IPS-15b (cell line): Measurements from ENCODE around the gene BACH2.

Experiments used
- H3K27me3 ChIP-seq: one replicate; pipeline ENCODE4 v1.6.1; 2013; ENCODE audit warnings: low read length; ENCODE audit not compliant: control insufficient read depth, insufficient read depth
- H3K36me3 ChIP-seq: one replicate; pipeline ENCODE4 v1.6.1; 2013; ENCODE audit warnings: low read length; ENCODE audit not compliant: control insufficient read depth, insufficient read depth
- H3K4me1 ChIP-seq: one replicate; pipeline ENCODE4 v1.6.1; 2013; ENCODE audit warnings: mild to moderate bottlenecking, low read length; ENCODE audit not compliant: control insufficient read depth, insufficient read depth
- H3K4me3 ChIP-seq: one replicate; pipeline ENCODE4 v1.5.1; 2013; ENCODE audit warnings: low read depth, low read length
- H3K9ac ChIP-seq: one replicate; pipeline ENCODE4 v1.6.1; 2013; ENCODE audit warnings: low read depth, mild to moderate bottlenecking, low read length
- H3K9me3 ChIP-seq: one replicate; pipeline ENCODE4 v1.6.1; 2013; ENCODE audit warnings: mild to moderate bottlenecking, low read length; ENCODE audit not compliant: control insufficient read depth, insufficient read depth

The BACH2 gene

DNA sequence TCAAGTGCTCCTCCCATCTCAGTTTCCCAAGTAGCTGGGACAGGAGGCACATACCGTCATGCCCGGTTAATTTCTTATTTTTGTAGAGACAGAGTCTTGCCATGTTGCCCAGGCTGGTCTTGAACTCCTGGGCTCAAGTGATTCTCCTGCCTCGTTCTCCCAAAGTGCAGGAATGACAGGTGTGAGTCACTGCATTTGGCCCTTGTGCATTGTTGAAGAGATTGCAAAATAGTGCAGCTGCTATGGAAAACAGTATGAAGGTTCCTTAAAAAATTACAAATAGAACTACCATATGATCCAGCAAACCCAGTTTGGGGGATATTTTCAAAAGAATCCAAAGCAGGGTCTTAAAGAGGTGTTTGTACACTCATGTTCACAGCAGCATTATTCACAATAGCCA is 333.3 kb downstream of the BACH2 start:
- Histone ChIP-seq H3K4me3 (no peak overlapping the region), H3K9me3 (no peaks in the 10 kb centered on the region), H3K9ac (no peak overlapping the region), H3K4me1 (no peaks in the 10 kb centered on the region), H3K36me3 (no peaks in the 10 kb centered on the region), H3K27me3 (no peaks in the 10 kb centered on the region)

DNA sequence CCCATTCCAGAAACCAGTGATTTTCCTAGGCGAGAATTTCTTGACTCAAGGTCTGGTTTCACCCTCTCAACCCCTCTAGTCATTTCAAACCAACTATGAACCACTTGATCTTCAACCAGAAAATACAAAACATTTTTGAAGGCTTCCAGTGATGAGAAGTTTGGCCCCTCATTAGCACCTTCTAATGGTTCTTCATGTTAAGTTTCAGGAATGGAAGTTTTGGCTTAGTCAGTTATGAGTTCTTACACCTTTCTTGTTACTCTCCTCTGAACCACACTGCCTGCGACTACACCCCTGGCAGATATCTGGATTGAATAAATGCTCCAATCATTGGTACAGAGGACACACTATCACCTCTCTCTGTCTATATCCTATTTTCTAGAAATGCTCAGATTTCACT is 335.2 kb downstream of the BACH2 start:
- Histone ChIP-seq H3K4me3 (no peak overlapping the region), H3K4me1 (no peaks in the 10 kb centered on the region), H3K27me3 (no peaks in the 10 kb centered on the region), H3K9ac (no peak overlapping the region), H3K9me3 (no peaks in the 10 kb centered on the region), H3K36me3 (no peaks in the 10 kb centered on the region)

DNA sequence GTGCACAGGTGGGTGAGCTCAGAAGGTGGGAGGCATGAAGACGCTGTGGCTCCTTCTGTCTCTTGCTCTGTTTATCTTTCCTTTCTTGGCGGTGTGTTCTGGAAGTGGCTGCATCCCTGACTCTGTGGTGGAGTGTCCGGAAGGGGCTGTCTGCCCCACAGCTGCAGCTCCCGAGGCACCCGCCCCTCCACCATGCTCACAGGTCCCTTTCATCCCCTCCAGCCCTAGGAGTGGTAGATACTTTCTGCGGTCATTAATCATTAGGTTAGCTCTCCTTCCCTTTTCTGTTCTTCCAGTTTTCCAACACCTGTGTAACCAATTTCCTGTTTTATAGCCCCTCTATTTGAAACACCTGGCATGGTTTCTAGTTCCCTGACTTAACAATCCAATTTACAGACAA is 336.8 kb downstream of the BACH2 start:
- no peaks in the 10 kb centered on the region for H3K36me3 ChIP-seq
- H3K4me3 ChIP-seq: no peak overlapping the region
- H3K9ac ChIP-seq: no peak overlapping the region
- H3K4me1 ChIP-seq: no peaks in the 10 kb centered on the region
- H3K27me3 ChIP-seq: no peaks in the 10 kb centered on the region
- H3K9me3 ChIP-seq: no peaks in the 10 kb centered on the region

DNA sequence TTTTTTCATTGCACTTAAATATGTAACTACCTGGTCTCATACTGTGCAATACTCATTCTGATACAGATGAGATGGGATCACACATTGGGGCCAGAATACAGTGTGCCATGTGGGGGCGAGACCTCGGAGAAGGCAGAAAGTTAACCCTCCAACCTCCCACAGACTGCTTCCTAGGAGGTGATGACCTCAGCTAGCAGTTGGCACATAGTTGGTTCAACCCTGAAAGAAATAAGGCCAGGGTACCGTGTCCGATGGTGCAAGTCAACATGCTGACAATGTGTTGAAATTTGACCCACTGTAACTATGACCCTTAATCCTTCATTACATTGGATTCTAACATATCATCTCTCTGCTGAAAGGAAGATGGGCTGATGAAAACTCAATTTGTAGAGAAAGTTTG is 340.5 kb downstream of the BACH2 start:
- no peaks in the 10 kb centered on the region for H3K27me3 ChIP-seq
- H3K9me3 ChIP-seq: no peaks in the 10 kb centered on the region
- H3K9ac ChIP-seq: no peak overlapping the region
- peaks cover 2% of the 10 kb centered on the region for H3K4me1 ChIP-seq
- no peak overlapping the region for H3K4me3 ChIP-seq
- H3K36me3 ChIP-seq: no peaks in the 10 kb centered on the region

DNA sequence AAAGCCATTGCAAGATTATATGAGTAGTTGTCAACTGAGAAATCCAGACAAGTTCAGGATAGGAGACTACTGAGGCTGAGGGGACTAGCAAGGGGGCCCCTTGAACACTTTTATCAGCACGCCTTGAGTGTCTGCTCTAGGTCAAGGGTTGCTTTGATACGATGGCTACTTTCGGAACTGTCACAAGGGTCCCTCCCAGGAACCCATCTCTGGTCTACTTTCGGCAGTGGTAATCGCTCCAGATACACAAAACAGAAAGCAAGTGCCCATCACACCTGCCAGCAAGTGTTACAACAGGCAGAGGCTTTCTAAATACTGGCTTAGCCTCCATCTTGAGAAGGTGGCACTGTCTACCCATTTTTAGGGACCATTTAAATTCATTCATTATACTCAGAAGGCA is 341.3 kb downstream of the BACH2 start:
- Histone ChIP-seq H3K36me3 (no peaks in the 10 kb centered on the region), H3K9ac (no peak overlapping the region), H3K27me3 (no peaks in the 10 kb centered on the region), H3K4me1 (peaks cover 2% of the 10 kb centered on the region), H3K4me3 (no peak overlapping the region), H3K9me3 (no peaks in the 10 kb centered on the region)

DNA sequence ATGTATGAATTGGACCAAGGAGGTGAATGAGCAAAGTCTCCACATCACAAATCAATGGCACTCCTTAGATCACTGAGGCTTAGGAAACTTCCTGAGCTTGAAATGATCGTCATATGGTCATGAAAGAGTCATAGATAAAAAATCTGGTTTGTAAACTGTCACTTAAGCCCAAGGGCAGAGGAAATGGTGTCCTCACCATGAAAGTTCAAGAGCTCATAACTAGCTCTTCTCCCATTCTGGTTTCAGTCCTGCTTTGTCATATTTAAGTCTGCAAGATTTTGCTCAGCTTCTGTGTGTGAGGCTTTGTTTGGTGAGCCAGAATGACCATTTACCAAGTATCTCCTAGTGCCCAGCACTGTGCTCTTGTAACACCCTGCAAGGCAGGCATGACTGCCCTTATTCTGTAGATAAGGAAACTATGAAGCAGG is 341.9 kb downstream of the BACH2 start:
- H3K27me3 ChIP-seq: no peaks in the 10 kb centered on the region
- H3K9me3 ChIP-seq: no peaks in the 10 kb centered on the region
- H3K36me3 ChIP-seq: no peaks in the 10 kb centered on the region
- peaks cover 2% of the 10 kb centered on the region for H3K4me1 ChIP-seq
- no peak overlapping the region for H3K9ac ChIP-seq
- no peak overlapping the region for H3K4me3 ChIP-seq

DNA sequence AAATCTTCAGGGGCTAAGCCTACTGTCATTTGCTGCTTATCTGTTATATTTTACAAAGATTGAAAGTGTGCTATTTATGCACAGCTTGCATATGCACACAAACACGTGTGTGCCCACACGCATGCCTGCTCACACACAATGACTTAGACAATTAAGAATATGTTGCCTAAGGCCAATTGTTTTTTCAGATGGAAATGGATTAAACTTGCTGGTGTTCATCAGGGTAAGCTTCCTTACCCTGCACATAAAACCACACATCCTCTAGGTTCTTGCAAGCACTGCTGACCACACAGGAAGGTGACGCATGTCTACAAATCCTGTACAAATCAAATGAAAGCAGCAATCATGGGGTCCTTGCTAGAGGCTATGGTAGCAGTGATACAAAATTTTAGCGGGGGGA is 344.0 kb downstream of the BACH2 start:
- Histone ChIP-seq H3K9me3 (no peaks in the 10 kb centered on the region), H3K4me3 (no peak overlapping the region), H3K9ac (no peak overlapping the region), H3K36me3 (no peaks in the 10 kb centered on the region), H3K27me3 (no peaks in the 10 kb centered on the region), H3K4me1 (peaks cover 2% of the 10 kb centered on the region)

DNA sequence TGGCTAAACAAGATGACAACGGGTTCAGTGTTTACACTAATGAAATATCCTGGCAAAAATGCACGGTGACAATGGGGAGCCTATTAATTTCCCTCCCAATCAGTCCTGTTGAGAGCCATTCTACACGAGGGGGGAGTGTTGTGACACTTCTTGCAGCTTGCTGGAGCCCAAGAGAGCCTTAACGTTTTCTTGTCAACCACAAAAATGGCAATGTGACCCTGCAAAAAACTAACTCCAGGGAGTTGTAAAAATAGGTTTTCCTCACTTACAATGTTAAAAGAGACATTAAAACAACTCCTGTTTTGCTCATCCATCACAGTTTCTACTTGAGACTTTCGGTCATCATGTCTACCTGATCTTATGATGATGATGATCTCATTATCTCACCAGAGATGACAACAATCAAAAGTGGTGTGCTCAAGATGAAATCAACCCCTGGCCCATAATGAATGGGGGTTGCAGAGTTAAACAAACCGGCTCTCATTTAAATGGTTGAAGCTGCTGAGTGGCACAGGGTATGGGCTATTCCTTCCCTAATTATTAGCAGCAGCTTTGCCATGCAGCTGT is 344.5 kb downstream of the BACH2 start:
- H3K36me3 ChIP-seq: no peaks in the 10 kb centered on the region
- H3K9ac ChIP-seq: no peak overlapping the region
- H3K4me3 ChIP-seq: no peak overlapping the region

DNA sequence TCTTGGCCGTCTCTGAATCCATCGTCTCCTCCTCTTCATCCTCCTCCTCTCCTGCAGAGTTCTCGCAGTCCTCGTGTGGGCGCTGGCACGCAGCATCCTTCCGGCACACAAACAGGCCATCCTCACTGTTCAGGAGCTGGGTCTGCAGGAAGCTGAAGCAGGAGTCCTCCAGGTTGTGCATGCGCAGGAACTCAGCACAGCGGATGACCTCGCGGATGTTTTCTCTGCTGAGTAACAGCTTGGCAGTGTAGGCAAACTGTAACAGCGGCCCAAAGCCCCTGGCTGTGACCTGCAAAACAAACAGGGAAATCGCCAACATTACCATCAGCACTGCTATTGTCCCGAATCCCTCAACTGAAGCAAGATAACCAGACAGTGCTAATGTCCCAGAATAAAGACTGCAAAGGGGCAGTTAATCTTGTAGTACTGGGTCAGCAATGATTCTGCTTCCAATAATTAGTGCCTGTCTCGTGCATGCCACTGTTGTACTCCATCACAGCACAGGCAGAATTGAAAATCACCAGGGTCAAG is 345.0 kb downstream of the BACH2 start:
- H3K27me3 ChIP-seq: no peaks in the 10 kb centered on the region
- H3K9ac ChIP-seq: no peak overlapping the region
- no peak overlapping the region for H3K4me3 ChIP-seq
- H3K36me3 ChIP-seq: no peaks in the 10 kb centered on the region
- H3K4me1 ChIP-seq: peaks cover 2% of the 10 kb centered on the region
- H3K9me3 ChIP-seq: no peaks in the 10 kb centered on the region

More for the DNA sequence above, 344.5 kb downstream of the BACH2 start:
- Histone ChIP-seq H3K4me1 (peaks cover 2% of the 10 kb centered on the region), H3K27me3 (no peaks in the 10 kb centered on the region), H3K9me3 (no peaks in the 10 kb centered on the region)

DNA sequence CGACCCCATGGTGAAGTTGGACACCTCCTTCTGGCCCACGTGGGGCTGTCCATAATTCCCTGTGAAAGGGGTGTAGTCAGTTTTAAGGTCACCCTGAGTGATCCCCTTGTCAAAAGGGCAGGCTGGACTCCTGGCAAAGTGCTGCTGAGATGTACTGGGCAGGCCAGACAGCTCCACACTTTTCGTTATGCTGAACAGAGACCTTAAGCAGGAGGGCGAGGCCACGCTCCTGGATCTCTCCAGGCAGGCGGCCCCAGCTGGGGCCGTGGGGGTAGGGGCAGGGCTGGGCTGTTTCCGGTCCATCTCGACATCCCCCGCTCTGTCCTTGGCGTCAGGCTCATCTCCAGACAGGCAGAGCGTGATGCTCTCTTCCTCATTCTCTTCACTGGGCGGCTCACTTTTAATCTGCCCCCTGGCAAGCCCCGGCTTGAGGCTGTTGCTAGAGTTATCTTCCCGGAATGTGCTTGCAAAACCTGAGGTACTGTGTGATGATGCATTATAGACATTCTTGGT is 345.7 kb downstream of the BACH2 start:
- Histone ChIP-seq H3K4me1 (peaks cover 2% of the 10 kb centered on the region), H3K9me3 (no peaks in the 10 kb centered on the region), H3K36me3 (no peaks in the 10 kb centered on the region), H3K27me3 (no peaks in the 10 kb centered on the region), H3K4me3 (no peak overlapping the region), H3K9ac (no peak overlapping the region)

DNA sequence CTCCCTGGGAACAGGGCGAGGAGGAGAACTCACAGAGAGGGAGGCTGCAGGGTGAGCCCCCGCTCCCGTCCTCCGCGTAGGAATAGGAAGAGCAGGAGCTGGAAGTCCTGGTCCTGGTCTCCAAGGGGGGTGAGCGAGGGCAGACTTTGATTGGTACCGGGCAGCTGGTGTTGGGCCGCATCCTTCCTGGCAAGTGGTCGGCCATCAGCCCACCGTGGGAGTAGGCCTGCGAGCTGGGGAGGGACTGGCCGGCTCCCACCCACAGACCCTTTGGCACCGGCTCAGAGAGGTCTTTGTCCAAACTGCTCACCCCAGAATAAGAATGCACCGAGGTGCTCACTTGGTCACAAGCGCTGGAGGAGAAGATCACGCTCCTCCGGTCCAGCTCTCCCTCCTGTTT is 346.2 kb downstream of the BACH2 start:
- no peak overlapping the region for H3K9ac ChIP-seq
- peaks cover 2% of the 10 kb centered on the region for H3K4me1 ChIP-seq
- H3K36me3 ChIP-seq: no peaks in the 10 kb centered on the region
- no peak overlapping the region for H3K4me3 ChIP-seq
- H3K27me3 ChIP-seq: no peaks in the 10 kb centered on the region
- no peaks in the 10 kb centered on the region for H3K9me3 ChIP-seq

DNA sequence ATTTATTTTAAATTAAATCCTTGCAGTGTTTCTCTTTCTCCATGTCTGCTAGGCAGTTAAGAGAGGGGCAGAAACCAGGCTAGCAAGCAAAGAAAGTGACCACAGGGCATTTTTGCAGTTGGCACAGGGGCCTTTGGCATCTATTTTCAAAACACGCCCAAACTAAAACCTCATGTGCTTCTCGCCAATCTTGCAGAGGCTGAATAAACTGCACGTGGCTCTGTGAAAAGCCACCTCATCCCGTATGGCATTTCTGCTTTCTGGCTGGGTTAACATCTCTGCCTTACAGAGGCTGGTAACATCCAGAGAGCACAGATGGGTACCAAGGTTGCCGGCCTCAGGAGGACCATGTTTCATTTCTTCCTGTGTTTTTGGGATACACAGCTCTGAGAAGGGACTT is 347.8 kb downstream of the BACH2 start:
- peaks cover 2% of the 10 kb centered on the region for H3K4me1 ChIP-seq
- no peaks in the 10 kb centered on the region for H3K36me3 ChIP-seq
- H3K27me3 ChIP-seq: no peaks in the 10 kb centered on the region
- H3K9ac ChIP-seq: no peak overlapping the region
- H3K9me3 ChIP-seq: no peaks in the 10 kb centered on the region
- no peak overlapping the region for H3K4me3 ChIP-seq
